Measurements from ENCODE around the gene CPZ.

DNA sequence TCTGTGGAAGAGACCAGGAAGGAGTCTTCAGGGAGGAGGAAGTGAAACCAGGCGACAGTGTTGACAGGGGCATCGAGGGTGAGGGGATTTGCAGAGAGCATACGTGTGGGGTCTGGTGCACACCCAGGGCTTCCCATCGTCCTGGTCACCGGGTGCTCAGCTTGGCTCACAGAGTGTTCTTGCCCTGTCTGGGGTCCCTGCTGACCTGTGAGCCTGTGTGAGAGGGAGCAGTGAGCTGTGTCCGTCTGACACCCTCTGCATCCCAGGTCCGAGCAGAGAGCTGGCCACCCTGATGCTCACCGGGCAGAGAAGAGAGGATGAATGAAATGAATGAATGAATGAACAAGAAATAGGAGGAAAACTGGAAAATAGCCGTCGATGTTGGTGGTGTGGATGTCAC is 46.5 kb downstream of the CPZ start:
- TF ChIP-seq, protein P1, sequence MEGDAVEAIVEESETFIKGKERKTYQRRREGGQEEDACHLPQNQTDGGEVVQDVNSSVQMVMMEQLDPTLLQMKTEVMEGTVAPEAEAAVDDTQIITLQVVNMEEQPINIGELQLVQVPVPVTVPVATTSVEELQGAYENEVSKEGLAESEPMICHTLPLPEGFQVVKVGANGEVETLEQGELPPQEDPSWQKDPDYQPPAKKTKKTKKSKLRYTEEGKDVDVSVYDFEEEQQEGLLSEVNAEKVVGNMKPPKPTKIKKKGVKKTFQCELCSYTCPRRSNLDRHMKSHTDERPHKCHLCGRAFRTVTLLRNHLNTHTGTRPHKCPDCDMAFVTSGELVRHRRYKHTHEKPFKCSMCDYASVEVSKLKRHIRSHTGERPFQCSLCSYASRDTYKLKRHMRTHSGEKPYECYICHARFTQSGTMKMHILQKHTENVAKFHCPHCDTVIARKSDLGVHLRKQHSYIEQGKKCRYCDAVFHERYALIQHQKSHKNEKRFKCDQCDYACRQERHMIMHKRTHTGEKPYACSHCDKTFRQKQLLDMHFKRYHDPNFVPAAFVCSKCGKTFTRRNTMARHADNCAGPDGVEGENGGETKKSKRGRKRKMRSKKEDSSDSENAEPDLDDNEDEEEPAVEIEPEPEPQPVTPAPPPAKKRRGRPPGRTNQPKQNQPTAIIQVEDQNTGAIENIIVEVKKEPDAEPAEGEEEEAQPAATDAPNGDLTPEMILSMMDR (optimal IDR thresholded peaks at IDR 0.05 in 1 of 3, IDR thresholded peaks at IDR 0.05 in 1 of 3, conservative IDR thresholded peaks at IDR 0.05 in 1 of 3; ENCODE audit: extremely low read depth in 1 of 3, insufficient read depth in 2 of 3, low read length in 3 of 3), result no peak
- no peak for TF ChIP-seq EZH2 (IDR thresholded peaks at IDR 0.05; ENCODE audit: low read length)
